Measurements from ENCODE around the gene RRAGD. TPM values are rescaled to one million over a fixed set of nuclear protein-coding genes. Genes with fewer than 3 reads are reported as not detected.

RRAGD gene
- total and polyA plus RNA-seq, 2 experiments from 2014 or later, result 11.8 to 28.1 TPM

GRCh38 chr6:89353702-89354392 lies 58.2 kb downstream of the RRAGD start:
- H3K4me1 ChIP-seq (ENCODE audit: insufficient read depth), result peaks cover 15% of the 10 kb centered on the region
- WGBS (ENCODE audit: low lambda C conversion rate, missing lambda C conversion rate), result 88% methylated on average over 2 of the region's 2 CpGs
- H3K36me3 ChIP-seq (replicated peaks; ENCODE audit: insufficient read depth, low read depth), result no peaks in the 10 kb centered on the region
- no peak for DNase-seq (ENCODE audit: low spot score)
- peaks cover 25% of the 10 kb centered on the region for H4K20me1 ChIP-seq (ENCODE audit: insufficient read depth, poor library complexity, severe bottlenecking)
- H3K4me3 ChIP-seq, result no peak overlapping the region
- H3K9me2 ChIP-seq (replicated peaks; ENCODE audit: insufficient read depth), result no peaks in the 10 kb centered on the region
- H3K27ac ChIP-seq, result peak overlapping the region; percentile 99
- no peak for TF ChIP-seq EZH2 (IDR thresholded peaks at IDR 0.05; ENCODE audit: borderline replicate concordance)
- TF ChIP-seq, protein P1, sequence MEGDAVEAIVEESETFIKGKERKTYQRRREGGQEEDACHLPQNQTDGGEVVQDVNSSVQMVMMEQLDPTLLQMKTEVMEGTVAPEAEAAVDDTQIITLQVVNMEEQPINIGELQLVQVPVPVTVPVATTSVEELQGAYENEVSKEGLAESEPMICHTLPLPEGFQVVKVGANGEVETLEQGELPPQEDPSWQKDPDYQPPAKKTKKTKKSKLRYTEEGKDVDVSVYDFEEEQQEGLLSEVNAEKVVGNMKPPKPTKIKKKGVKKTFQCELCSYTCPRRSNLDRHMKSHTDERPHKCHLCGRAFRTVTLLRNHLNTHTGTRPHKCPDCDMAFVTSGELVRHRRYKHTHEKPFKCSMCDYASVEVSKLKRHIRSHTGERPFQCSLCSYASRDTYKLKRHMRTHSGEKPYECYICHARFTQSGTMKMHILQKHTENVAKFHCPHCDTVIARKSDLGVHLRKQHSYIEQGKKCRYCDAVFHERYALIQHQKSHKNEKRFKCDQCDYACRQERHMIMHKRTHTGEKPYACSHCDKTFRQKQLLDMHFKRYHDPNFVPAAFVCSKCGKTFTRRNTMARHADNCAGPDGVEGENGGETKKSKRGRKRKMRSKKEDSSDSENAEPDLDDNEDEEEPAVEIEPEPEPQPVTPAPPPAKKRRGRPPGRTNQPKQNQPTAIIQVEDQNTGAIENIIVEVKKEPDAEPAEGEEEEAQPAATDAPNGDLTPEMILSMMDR (IDR thresholded peaks at IDR 0.05; ENCODE audit: poor library complexity), result no peak
- no peak for TF ChIP-seq EZH2phosphoT487 (IDR thresholded peaks at IDR 0.05; ENCODE audit: low read depth, severe bottlenecking, unreplicated experiment)
- peak overlapping the region; percentile 89 for H3K4me2 ChIP-seq
- peaks cover 31% of the 10 kb centered on the region for H3K79me2 ChIP-seq
- no peak overlapping the region for H2AFZ ChIP-seq
- H3K27me3 ChIP-seq, result no peaks in the 10 kb centered on the region
- H3K9me3 ChIP-seq (ENCODE audit: low read depth), result no peaks in the 10 kb centered on the region

- H3K79me2 ChIP-seq, result peaks cover 38% of the 10 kb centered on the region
- no peak for TF ChIP-seq EZH2 (IDR thresholded peaks at IDR 0.05; ENCODE audit: borderline replicate concordance)
- TF ChIP-seq, protein P1 (IDR thresholded peaks at IDR 0.05; ENCODE audit: poor library complexity), result no peak
- H2AFZ ChIP-seq, result peak overlapping the region; percentile 80
- H3K4me1 ChIP-seq (ENCODE audit: insufficient read depth), result peaks cover 22% of the 10 kb centered on the region
- 58% methylated on average over 25 of the region's 27 CpGs for WGBS (ENCODE audit: low lambda C conversion rate, missing lambda C conversion rate)
- H3K27ac ChIP-seq, result peak overlapping the region; percentile 99
- no peaks in the 10 kb centered on the region for H3K9me2 ChIP-seq (replicated peaks; ENCODE audit: insufficient read depth)
- no peaks in the 10 kb centered on the region for H3K9me3 ChIP-seq (ENCODE audit: low read depth)
- no peaks in the 10 kb centered on the region for H3K27me3 ChIP-seq
- H4K20me1 ChIP-seq (ENCODE audit: insufficient read depth, poor library complexity, severe bottlenecking), result peaks cover 32% of the 10 kb centered on the region
- peak overlapping the region; percentile 89 for H3K4me2 ChIP-seq
- no peaks in the 10 kb centered on the region for H3K36me3 ChIP-seq (replicated peaks; ENCODE audit: insufficient read depth, low read depth)
- H3K4me3 ChIP-seq, result peak overlapping the region; percentile 90
- no peak for DNase-seq (ENCODE audit: low spot score)
Measured at GRCh38 chr6:89353118-89353556, 58.9 kb downstream of the RRAGD start.

DNA sequence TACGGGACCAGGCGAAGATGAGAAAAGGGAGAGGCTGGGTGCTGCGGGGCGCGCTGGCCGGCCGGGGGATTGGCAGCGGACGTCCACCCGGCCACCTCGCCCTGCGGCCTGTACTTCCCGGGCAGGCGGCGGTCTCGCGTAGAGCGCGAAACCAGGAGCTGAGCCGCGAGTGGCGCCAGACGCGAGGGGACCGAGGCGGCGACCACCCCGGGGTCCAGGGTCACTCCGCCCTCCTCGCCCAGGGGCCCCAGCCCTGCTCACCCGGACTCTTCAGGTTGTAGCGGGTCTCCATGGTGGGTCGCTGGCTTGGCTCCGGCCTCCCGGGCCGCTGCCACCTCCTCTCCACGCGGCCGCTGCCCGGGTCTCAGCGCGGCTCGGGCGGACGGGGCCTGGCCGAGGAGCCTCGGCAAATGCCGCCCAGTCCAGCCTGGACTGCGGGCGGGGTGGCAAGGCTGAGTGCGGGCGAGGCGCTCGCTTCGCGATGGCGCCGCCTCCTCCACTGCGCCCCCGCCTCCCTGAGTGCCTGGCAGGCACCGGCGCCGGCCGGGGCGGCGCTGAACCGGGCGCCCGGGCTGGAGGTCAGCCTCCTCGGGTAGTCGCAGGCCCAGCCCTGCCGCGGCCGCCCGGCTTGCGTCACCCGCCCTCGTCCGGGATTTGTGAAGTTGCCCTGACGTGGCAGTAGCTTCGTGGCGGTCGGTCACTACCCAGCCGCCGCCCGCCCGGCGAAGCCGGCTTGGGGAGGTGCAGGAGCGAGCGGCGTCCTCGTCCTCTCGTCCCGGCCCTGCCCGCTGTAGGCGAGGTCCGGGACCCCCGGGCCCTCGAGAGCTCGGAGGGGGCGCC lies 59.6 kb downstream of the RRAGD start, which contains the start of gene UBE2J1:
Gene UBE2J1 (minus strand): TSS at position 445 of the 840 bp plus-strand sequence. CDS start 153 bp downstream, at position 292.
- H3K4me3 ChIP-seq, result peak within 1 kb of the TSS; percentile 90
- H3K4me2 ChIP-seq, result peak within 1 kb of the TSS; percentile 89
- WGBS (ENCODE audit: low lambda C conversion rate, missing lambda C conversion rate), result under 1% methylated on average over 83 of the region's 102 CpGs
- H3K4me1 ChIP-seq (ENCODE audit: insufficient read depth), result peaks cover 28% of the 10 kb centered on the region
- peaks cover 38% of the 10 kb centered on the region for H4K20me1 ChIP-seq (ENCODE audit: insufficient read depth, poor library complexity, severe bottlenecking)
- TF ChIP-seq, protein P1 (IDR thresholded peaks at IDR 0.05; ENCODE audit: poor library complexity), result no peak
- TF ChIP-seq EZH2 (IDR thresholded peaks at IDR 0.05; ENCODE audit: borderline replicate concordance) (no peak), EZH2phosphoT487 (IDR thresholded peaks at IDR 0.05; ENCODE audit: low read depth, severe bottlenecking, unreplicated experiment) (no peak)
- peak within 1 kb of the TSS; percentile 99 for H3K27ac ChIP-seq
- no peaks in the 10 kb centered on the region for H3K27me3 ChIP-seq
- H3K9me2 ChIP-seq (replicated peaks; ENCODE audit: insufficient read depth), result no peaks in the 10 kb centered on the region
- H3K9me3 ChIP-seq (ENCODE audit: low read depth), result no peaks in the 10 kb centered on the region
- DNase-seq (ENCODE audit: low spot score), result peak; percentile 96
- H3K36me3 ChIP-seq (replicated peaks; ENCODE audit: insufficient read depth, low read depth), result no peaks in the 10 kb centered on the region
- peaks cover 45% of the 10 kb centered on the region for H3K79me2 ChIP-seq
- H2AFZ ChIP-seq, result peak within 1 kb of the TSS; percentile 80

Measured in hepatocyte (in vitro differentiated cells).